Neuronal stem cell (in vitro differentiated cells): ENCODE results near the gene LTB4R. TPM values are rescaled to one million over a fixed set of nuclear protein-coding genes. Genes with fewer than 3 reads are reported as not detected.

Experiments
- DNase-seq: peaks from one replicate; pipeline ENCODE4 v3.0.0-alpha.2; 2013; ENCODE audit warnings: low spot score
- H2AFZ ChIP-seq: one replicate; pipeline ENCODE4 v1.6.1; 2013; ENCODE audit warnings: mild to moderate bottlenecking, low read length, inconsistent platforms
- H2AK5ac ChIP-seq: 2 replicates; pipeline ENCODE4 v1.6.1; 2013; ENCODE audit warnings: low read depth, mild to moderate bottlenecking, inconsistent platforms, low read length, moderate library complexity, mixed read lengths
- H2BK120ac ChIP-seq: 2 replicates; pipeline ENCODE4 v1.6.1; 2013; ENCODE audit warnings: low read depth, mild to moderate bottlenecking, inconsistent platforms, low read length, moderate library complexity, mixed read lengths
- H2BK12ac ChIP-seq: one replicate; pipeline ENCODE4 v1.6.1; 2013; ENCODE audit warnings: low read length, inconsistent platforms
- H2BK15ac ChIP-seq: 2 replicates; pipeline ENCODE4 v1.6.1; 2013; ENCODE audit warnings: mild to moderate bottlenecking, low read length, inconsistent platforms, mixed read lengths
- H2BK5ac ChIP-seq: one replicate; pipeline ENCODE4 v1.6.1; 2013; ENCODE audit warnings: inconsistent platforms, mild to moderate bottlenecking, low read length, moderate library complexity
- H3K14ac ChIP-seq: one replicate; pipeline ENCODE4 v1.6.1; 2013; ENCODE audit warnings: low read length, inconsistent platforms
- H3K18ac ChIP-seq: 2 replicates; pipeline ENCODE4 v1.6.1; 2013; ENCODE audit warnings: low read length, inconsistent platforms
- H3K23ac ChIP-seq: 2 replicates; pipeline ENCODE4 v1.6.1; 2013; ENCODE audit warnings: low read depth, mild to moderate bottlenecking, mixed read lengths, low read length, inconsistent platforms; ENCODE audit not compliant: poor library complexity
- H3K27ac ChIP-seq: replicated peaks from 3 replicates; pipeline ENCODE4 v1.5.1; 2013; ENCODE audit warnings: low read length, inconsistent platforms
- H3K27me3 ChIP-seq, 3 experiments: 2 replicates each; pipeline ENCODE4 v1.6.1; 2013; ENCODE audit warnings: low read length in 3 of 3, mild to moderate bottlenecking in 2 of 3, inconsistent platforms in 1 of 3, low read depth in 1 of 3, mixed read lengths in 1 of 3, moderate library complexity in 1 of 3; ENCODE audit not compliant: control insufficient read depth in 3 of 3, insufficient read depth in 3 of 3
- H3K36me3 ChIP-seq, 2 donors: replicated peaks in 1 of 2; 2 replicates each; pipeline ENCODE4 v1.6.1; 2013; ENCODE audit warnings: low read length in 2 of 2; ENCODE audit not compliant: control insufficient read depth in 2 of 2, insufficient read depth in 2 of 2
- H3K4ac ChIP-seq: 2 replicates; pipeline ENCODE4 v1.6.1; 2013; ENCODE audit warnings: inconsistent platforms, mild to moderate bottlenecking, low read length, moderate library complexity
- H3K4me1 ChIP-seq, 2 donors: 1 replicate in 1 of 2; 2 replicates in 1 of 2; pipeline ENCODE4 v1.6.1; 2013; ENCODE audit warnings: low read length in 2 of 2, low read depth in 1 of 2; ENCODE audit not compliant: control insufficient read depth in 2 of 2, insufficient read depth in 1 of 2
- H3K4me2 ChIP-seq: one replicate; pipeline ENCODE4 v1.6.1; 2013; ENCODE audit warnings: mild to moderate bottlenecking, low read length, inconsistent platforms; ENCODE audit not compliant: insufficient read depth, poor library complexity, severe bottlenecking
- H3K4me3 ChIP-seq, 2 donors: 2 replicates each; pipeline ENCODE4 v1.5.1; 2013; ENCODE audit warnings: low read length in 2 of 2, mild to moderate bottlenecking in 2 of 2, inconsistent platforms in 1 of 2, moderate library complexity in 1 of 2
- H3K79me1 ChIP-seq: one replicate; pipeline ENCODE4 v1.6.1; 2013; ENCODE audit warnings: low read depth, mild to moderate bottlenecking, inconsistent platforms, low read length, moderate library complexity
- H3K9ac ChIP-seq: one replicate; pipeline ENCODE4 v1.6.1; 2013; ENCODE audit warnings: mild to moderate bottlenecking, low read depth, low read length, inconsistent platforms; ENCODE audit not compliant: poor library complexity
- H3K9me3 ChIP-seq, 2 donors: replicated peaks in 1 of 2; 2 replicates each; pipeline versions ENCODE3 to v1.6.1; 2013; ENCODE audit warnings: low read length in 2 of 2, mild to moderate bottlenecking in 2 of 2, inconsistent platforms in 1 of 2, low read depth in 1 of 2, mixed read lengths in 1 of 2, moderate library complexity in 1 of 2; ENCODE audit not compliant: control insufficient read depth in 2 of 2, insufficient read depth in 1 of 2
- H4K8ac ChIP-seq: one replicate; pipeline ENCODE4 v1.6.1; 2013; ENCODE audit warnings: low read depth, mild to moderate bottlenecking, inconsistent platforms, low read length, moderate library complexity
- H4K91ac ChIP-seq: one replicate; pipeline ENCODE4 v1.6.1; 2013; ENCODE audit warnings: low read length, low read depth, mild to moderate bottlenecking, inconsistent platforms; ENCODE audit not compliant: poor library complexity
- WGBS, 2 donors: extraction: QIAGEN DNeasy Blood & Tissue Kit; methylation state at CpG; one replicate each; pipeline ENCODE4 v1.1.7; 2013; ENCODE audit warnings: missing lambda C conversion rate in 2 of 2, mixed read lengths in 1 of 2; ENCODE audit not compliant: insufficient read length in 2 of 2, insufficient replicate concordance in 1 of 2; ENCODE audit errors: extremely low coverage in 2 of 2; 5-methylcytosine and 5-hydroxymethylcytosine counted together
- small RNA-seq: library from polyadenylated mRNA; stranded (forward); fragments of <200 nt; extraction: miRNeasy Mini kit (QIAGEN cat#:217004); gene quantifications from one replicate; pipeline ENCODE3, GENCODE V24; 2013; ENCODE audit not compliant: insufficient read depth

The LTB4R gene

DNA sequence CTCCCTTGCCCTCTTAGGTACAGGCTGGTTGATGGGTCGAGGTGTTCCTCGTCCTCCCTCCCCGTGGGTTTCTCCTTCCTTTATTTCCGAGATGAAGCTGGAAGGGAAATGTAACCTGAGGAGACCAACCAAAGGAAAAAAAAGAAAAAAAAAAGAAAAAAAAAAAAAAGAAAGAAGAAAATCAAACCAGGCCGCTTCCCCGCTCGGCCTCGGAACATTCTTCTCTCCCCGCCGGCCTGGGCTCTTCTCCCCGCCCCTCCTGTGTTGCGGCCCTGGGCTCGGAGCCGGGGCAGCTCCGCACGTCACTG lies 55.1 kb downstream of the LTB4R start:
- Histone ChIP-seq H2BK15ac (peak overlapping the region; percentile 25), H3K4me3 (peak overlapping the region; percentile 70 to 83), H2AK5ac (no peak overlapping the region), H3K9ac (no peak overlapping the region), H3K4me2 (peak overlapping the region; percentile 74), H3K4me1 (peaks cover 11 to 16% of the 10 kb centered on the region in 2 donors), H3K4ac (no peak overlapping the region), H4K91ac (no peak overlapping the region), H4K8ac (no peak overlapping the region), H3K79me1 (peaks cover 2% of the 10 kb centered on the region), H3K9me3 (no peaks in the 10 kb centered on the region), H3K27me3 (peaks cover 0 to 13% (median 2%) of the 10 kb centered on the region in 3 experiments), H3K36me3 (peaks cover 4 to 12% of the 10 kb centered on the region in 2 donors), H2BK120ac (no peak overlapping the region), H3K14ac (no peak overlapping the region), H3K18ac (peak overlapping the region; percentile 74), H2BK12ac (no peak overlapping the region), H2AFZ (peak overlapping the region; percentile 97), H3K23ac (no peak overlapping the region), H3K27ac (peak overlapping the region; percentile 91), H2BK5ac (peak overlapping the region; percentile 98)
- no peak for DNase-seq
- no CpG with 5 or more reads among the region's 16 CpGs for WGBS, 2 donors

DNA sequence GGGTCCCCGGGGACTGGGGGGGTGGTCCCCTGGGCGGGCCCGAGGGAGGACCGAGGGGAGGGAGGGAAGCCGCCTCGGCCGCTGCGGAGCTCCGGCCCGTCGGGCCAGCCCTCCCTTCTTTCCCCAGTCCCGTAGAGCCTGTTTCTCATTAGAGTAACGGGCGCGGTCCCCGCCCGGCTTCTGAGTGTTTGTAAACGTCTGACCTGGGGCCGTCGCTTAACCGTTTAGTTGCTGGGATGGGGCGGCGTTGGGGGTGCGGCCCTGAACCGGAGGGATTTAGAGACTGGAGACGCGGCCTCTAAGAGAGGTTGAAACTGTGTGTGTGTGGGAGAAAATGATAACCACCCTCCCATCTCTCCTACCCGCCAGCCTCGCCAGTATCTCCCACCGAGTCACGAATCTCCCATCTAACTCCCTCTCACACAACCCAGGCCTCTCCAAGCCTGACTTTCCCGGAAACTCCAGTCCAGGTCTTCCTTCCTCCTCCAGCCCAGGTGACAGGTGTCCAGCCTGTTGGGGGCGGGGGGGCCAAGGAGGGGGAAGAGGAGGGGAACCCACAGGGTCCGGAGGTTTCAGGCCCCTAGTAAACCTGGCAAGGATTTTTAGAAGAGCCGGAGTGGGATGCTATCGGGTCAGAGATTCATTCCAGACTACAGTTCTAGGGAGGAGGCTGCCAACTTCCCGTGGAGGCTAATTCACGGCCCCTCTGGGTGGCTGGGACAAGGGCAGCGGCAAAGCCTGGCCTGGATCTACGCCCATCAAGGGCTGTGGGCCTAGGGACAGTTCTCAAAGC lies 55.6 kb downstream of the LTB4R start:
- Histone ChIP-seq H3K9me3 (no peaks in the 10 kb centered on the region), H3K4me3 (peak overlapping the region; percentile 70 to 83), H2BK5ac (peak overlapping the region; percentile 98), H4K91ac (no peak overlapping the region), H3K4me1 (peaks cover 11 to 16% of the 10 kb centered on the region in 2 donors), H3K9ac (peak overlapping the region; percentile 65), H3K79me1 (peaks cover 2% of the 10 kb centered on the region), H2AFZ (peak overlapping the region; percentile 97), H3K27me3 (peaks cover 0 to 7% (median 1%) of the 10 kb centered on the region in 3 experiments), H2BK15ac (peak overlapping the region; percentile 65), H3K14ac (peak overlapping the region; percentile 63), H3K4me2 (peak overlapping the region; percentile 74), H2BK120ac (peak overlapping the region; percentile 56), H4K8ac (peak overlapping the region; percentile 1), H3K27ac (peak overlapping the region; percentile 91), H3K4ac (no peak overlapping the region), H3K36me3 (peaks cover 5 to 18% of the 10 kb centered on the region in 2 donors), H3K18ac (peak overlapping the region; percentile 97), H2AK5ac (peak overlapping the region; percentile 53), H3K23ac (peak overlapping the region; percentile 26), H2BK12ac (peak overlapping the region; percentile 81)
- DNase-seq: peak; percentile 97
- WGBS, 2 donors: no CpG with 5 or more reads among the region's 40 CpGs

Small RNA genes within 50 kb of the gene (small RNA-seq; reads per million reads assigned to genes)
- not detected for gene RF00026
